Stimulated activated naive CD8-positive, alpha-beta T cell treated with anti-CD3 and anti-CD28 coated beads, Interleukin-15, Interleukin-2, amounts not matched to agents 100 ng/mL and 50 ng/mL, for 24 hours (primary cell): ENCODE results near the gene RNF217.
"Not testable (repeated sequence)": the region's sequence is repeated elsewhere in the genome, so short reads cannot be mapped to it uniquely, and the experiment has no call there.

Experiments
- H3K27ac Mint-ChIP-seq: one replicate; pipeline ENCODE4 v1.8.0; 2021; ENCODE audit warnings: mild to moderate bottlenecking, mixed read lengths
- H3K27me3 Mint-ChIP-seq: one replicate; pipeline ENCODE4 v1.8.0; 2021; ENCODE audit warnings: mixed read lengths
- H3K36me3 Mint-ChIP-seq: one replicate; pipeline ENCODE4 v1.8.0; 2021; ENCODE audit warnings: low read depth, mixed read lengths
- H3K4me1 Mint-ChIP-seq: one replicate; pipeline ENCODE4 v1.8.0; 2021; ENCODE audit warnings: low read depth, mixed read lengths
- H3K4me3 Mint-ChIP-seq: one replicate; pipeline ENCODE4 v1.8.0; 2021; ENCODE audit warnings: mild to moderate bottlenecking, mixed read lengths
- H3K9me3 Mint-ChIP-seq: one replicate; pipeline ENCODE4 v1.8.0; 2021; ENCODE audit warnings: mixed read lengths

Gene RNF217

DNA sequence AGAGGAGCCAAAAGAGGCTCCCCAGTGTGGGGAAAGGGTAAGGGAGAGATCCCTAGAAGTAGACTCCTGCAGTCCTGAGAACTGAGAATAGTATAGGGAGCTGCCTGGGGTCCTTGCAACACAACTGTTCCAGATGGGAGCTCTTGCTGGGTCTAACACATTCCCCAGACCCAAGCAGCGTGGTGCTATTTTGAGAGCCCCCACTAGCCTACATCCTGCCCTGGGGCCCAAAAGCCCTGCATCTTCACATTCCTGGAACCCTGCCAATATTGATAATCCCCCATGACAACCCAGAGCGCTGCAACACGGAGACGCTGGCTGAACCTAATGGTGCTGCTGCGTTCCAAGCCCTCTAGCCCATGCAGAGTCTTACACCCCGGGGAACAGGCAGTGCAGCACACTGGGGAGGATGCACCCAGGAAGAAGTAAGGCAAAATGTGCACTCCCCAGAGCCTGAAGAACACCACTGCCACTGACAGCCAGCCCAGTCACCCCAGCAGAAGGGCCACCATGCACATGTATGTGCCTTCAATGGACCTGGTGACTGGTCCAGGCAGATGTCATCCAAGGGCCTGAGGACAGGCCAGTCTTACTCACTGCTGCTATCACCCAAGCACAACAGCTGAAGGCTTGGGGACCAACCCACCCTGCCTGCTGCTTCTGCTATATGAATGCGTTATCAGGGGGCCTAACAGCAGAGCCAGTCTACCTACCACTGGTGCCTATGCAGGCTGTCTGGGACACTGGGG is 7.0 kb upstream of the RNF217 start:
- H3K9me3 Mint-ChIP-seq = no peaks in the 10 kb centered on the region
- H3K27me3 Mint-ChIP-seq = peaks cover 14% of the 10 kb centered on the region
- no peak overlapping the region for H3K4me3 Mint-ChIP-seq
- no peaks in the 10 kb centered on the region for H3K36me3 Mint-ChIP-seq
- no peak overlapping the region for H3K27ac Mint-ChIP-seq
- H3K4me1 Mint-ChIP-seq = no peaks in the 10 kb centered on the region

- Mint-ChIP-seq H3K4me1 (no peaks in the 10 kb centered on the region), H3K27me3 (peaks cover 22% of the 10 kb centered on the region), H3K4me3 (no peak overlapping the region), H3K9me3 (no peaks in the 10 kb centered on the region), H3K36me3 (no peaks in the 10 kb centered on the region), H3K27ac (no peak overlapping the region)
Measured at GRCh38 chr6:124956018-124956417, 6.2 kb upstream of the RNF217 start.

- Mint-ChIP-seq H3K36me3 (no peaks in the 10 kb centered on the region), H3K9me3 (no peaks in the 10 kb centered on the region), H3K4me3 (no peak overlapping the region), H3K4me1 (peaks cover 9% of the 10 kb centered on the region), H3K27ac (no peak overlapping the region), H3K27me3 (peaks cover 31% of the 10 kb centered on the region)
Measured at GRCh38 chr6:124958149-124958548, 4.1 kb upstream of the RNF217 start.

DNA sequence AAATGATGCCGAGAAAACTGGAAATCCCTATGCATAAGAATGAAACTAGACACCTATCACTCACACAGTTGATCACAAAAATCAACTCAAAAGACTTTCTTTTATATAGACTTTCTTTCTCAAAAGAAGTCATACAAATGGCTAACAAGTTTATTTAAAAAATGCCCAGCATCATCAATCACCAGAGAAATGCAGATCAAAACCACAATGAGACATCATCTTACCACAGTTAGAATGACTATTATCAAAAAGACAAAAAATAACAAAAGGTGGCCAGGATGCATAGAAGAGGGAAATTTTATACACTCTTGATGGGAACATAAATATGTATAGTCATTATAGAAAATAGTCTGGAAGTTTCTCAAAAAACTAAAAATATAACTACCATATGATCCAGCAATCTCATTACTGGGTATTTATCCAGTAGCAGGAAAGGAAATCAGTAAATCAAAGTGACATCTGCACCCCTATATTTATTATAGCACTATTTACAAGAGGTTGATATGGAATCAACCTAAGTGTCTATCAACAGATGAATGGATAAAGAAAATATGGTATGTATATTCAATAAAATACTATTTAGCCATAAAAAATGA is 3.4 kb upstream of the RNF217 start:
- no peak overlapping the region for H3K27ac Mint-ChIP-seq

GRCh38 chr6:124960757-124961463 is 1.3 kb upstream of the RNF217 start:
- H3K9me3 Mint-ChIP-seq = no peaks in the 10 kb centered on the region
- no peak overlapping the region for H3K27ac Mint-ChIP-seq
- peak overlapping the region; percentile 65 for H3K4me3 Mint-ChIP-seq
- peaks cover 50% of the 10 kb centered on the region for H3K27me3 Mint-ChIP-seq
- H3K4me1 Mint-ChIP-seq = peaks cover 13% of the 10 kb centered on the region
- H3K36me3 Mint-ChIP-seq = no peaks in the 10 kb centered on the region

More for the DNA sequence above, 3.4 kb upstream of the RNF217 start:
- peaks cover 13% of the 10 kb centered on the region for H3K4me1 Mint-ChIP-seq
- no peak overlapping the region for H3K4me3 Mint-ChIP-seq
- peaks cover 38% of the 10 kb centered on the region for H3K27me3 Mint-ChIP-seq
- no peaks in the 10 kb centered on the region for H3K36me3 Mint-ChIP-seq
- no peaks in the 10 kb centered on the region for H3K9me3 Mint-ChIP-seq

DNA sequence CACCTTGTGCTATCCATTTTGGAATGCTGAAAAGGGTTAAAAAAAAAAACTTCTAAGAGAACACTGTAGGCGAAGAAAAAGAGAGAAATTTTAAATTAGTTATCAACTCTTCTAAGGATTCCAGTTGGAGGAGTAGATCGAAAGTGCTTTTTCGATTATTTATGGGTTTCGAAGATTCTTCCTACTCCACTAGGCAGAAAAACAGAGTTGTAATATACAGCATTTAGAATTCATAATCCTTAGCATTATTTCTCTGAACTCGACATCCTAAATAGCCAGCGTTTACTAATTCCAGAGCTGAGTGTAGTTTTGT is 817 bp upstream of the RNF217 start:
- Mint-ChIP-seq H3K27me3 (peaks cover 50% of the 10 kb centered on the region), H3K9me3 (no peaks in the 10 kb centered on the region), H3K4me3 (peak overlapping the region; percentile 65), H3K4me1 (peaks cover 13% of the 10 kb centered on the region), H3K27ac (no peak overlapping the region), H3K36me3 (no peaks in the 10 kb centered on the region)

- Mint-ChIP-seq H3K9me3 (no peaks in the 10 kb centered on the region), H3K27me3 (peaks cover 43% of the 10 kb centered on the region), H3K4me1 (peaks cover 13% of the 10 kb centered on the region), H3K36me3 (no peaks in the 10 kb centered on the region), H3K4me3 (peak overlapping the region; percentile 60), H3K27ac (peak overlapping the region; percentile 16)
Measured at GRCh38 chr6:124962639-124963415, 590 bp downstream of the RNF217 start.

- Mint-ChIP-seq H3K27me3 (peaks cover 43% of the 10 kb centered on the region), H3K27ac (peak overlapping the region; percentile 16), H3K4me1 (peaks cover 13% of the 10 kb centered on the region), H3K36me3 (no peaks in the 10 kb centered on the region), H3K4me3 (peak overlapping the region; percentile 60), H3K9me3 (no peaks in the 10 kb centered on the region)
Measured at GRCh38 chr6:124963416-124963785, 1.2 kb downstream of the RNF217 start.

DNA sequence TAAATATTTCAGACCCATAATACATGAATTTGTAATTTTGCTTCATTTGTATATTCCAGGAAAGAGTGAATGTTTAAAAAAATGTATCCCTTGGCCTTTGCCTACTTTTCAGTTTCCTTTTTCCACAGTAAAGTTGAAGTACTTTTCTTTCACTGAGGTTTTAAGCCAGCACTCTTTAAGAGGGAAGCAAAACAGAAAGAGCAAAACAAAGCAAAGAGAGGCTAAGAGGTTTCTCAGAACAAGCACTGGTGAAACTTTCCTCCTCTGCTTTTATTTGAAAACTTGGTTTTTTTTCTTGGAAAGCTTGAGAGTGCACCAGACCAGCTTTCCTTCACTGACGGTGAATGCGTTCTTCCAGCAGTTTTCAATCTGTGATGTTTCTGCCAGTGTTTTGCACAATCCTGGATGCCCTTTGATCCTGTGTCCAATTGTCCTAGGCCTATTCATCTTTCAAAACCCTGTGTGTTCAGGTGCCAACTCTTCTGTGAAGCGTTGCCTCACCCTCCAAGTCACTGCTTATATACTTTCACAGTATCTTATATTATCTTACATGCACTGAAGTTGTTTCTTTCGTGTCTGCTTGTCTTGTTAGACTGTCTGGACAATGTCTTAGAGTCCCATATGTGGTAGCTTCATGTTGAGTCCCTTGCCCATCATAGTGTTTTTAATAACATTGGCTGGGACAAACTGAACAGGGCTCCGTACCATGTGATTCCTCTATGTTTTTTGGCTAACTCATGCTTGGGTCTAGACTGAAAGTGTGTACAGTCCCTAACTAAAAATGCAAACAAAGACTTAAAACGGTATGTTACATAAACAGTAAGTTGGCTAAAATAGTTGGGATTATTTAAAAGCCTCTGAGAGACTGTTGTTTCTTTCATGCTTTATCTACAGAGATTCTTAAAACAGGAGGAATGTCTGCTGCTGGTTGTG is 1.9 kb downstream of the RNF217 start:
- Mint-ChIP-seq H3K4me1 (peaks cover 13% of the 10 kb centered on the region), H3K27ac (no peak overlapping the region), H3K36me3 (no peaks in the 10 kb centered on the region), H3K9me3 (no peaks in the 10 kb centered on the region), H3K27me3 (peaks cover 43% of the 10 kb centered on the region), H3K4me3 (no peak overlapping the region)

GRCh38 chr6:124964764-124965105 is 2.5 kb downstream of the RNF217 start:
- H3K4me3 Mint-ChIP-seq = no peak overlapping the region
- no peak overlapping the region for H3K27ac Mint-ChIP-seq
- H3K27me3 Mint-ChIP-seq = peaks cover 41% of the 10 kb centered on the region
- H3K9me3 Mint-ChIP-seq = no peaks in the 10 kb centered on the region
- peaks cover 13% of the 10 kb centered on the region for H3K4me1 Mint-ChIP-seq
- no peaks in the 10 kb centered on the region for H3K36me3 Mint-ChIP-seq

GRCh38 chr6:124965424-124965850 is 3.2 kb downstream of the RNF217 start:
- H3K27ac Mint-ChIP-seq, H3K4me3 Mint-ChIP-seq, H3K9me3 Mint-ChIP-seq, H3K36me3 Mint-ChIP-seq: not testable (repeated sequence)
- H3K27me3 Mint-ChIP-seq = peaks cover 34% of the 10 kb centered on the region
- H3K4me1 Mint-ChIP-seq = peaks cover 13% of the 10 kb centered on the region

DNA sequence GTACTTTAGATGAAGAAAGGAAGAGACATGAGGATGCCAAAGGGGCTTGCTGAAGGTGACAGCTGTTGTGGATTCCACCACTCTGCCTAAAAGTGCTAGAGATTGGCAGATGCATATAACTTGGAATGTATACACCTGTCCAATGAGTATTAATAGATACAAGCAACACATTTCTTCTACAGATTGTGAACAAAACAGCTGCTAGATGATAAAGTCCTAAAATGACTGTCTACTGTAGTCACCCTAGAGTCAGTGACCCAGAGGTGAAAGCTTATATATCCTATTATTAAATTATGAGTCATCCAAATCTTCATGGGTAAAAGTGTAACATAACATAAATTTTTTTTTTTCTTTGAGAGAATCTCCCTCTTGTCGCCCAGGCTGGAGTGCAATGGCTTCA is 5.2 kb downstream of the RNF217 start:
- Mint-ChIP-seq H3K4me3 (no peak overlapping the region), H3K36me3 (no peaks in the 10 kb centered on the region), H3K4me1 (peaks cover 6% of the 10 kb centered on the region), H3K27me3 (peaks cover 21% of the 10 kb centered on the region), H3K9me3 (peaks cover 3% of the 10 kb centered on the region), H3K27ac (no peak overlapping the region)

DNA sequence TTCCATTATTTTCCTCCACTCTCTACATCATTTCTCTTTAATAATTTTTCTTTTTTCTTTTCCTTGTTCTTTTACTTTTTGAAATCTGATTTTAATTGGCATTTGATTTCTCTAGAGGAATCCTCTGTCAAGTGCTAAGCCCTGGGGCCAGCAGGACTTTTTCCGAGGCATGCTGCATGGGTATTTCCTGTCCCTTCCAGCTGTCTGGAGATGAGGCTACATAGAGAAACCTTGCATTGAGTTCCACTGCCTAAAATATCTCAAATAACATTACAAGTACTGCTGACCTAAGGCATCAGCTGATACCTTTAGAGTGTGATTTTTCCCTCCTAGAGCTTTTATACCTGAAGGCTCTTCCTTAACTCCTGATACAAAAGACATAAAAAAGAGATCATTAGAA is 6.2 kb downstream of the RNF217 start:
- Mint-ChIP-seq H3K27ac (no peak overlapping the region), H3K4me3 (no peak overlapping the region)

GRCh38 chr6:124970243-124970642 is 8.0 kb downstream of the RNF217 start:
- Mint-ChIP-seq H3K27me3 (no peaks in the 10 kb centered on the region), H3K9me3 (peaks cover 3% of the 10 kb centered on the region), H3K36me3 (no peaks in the 10 kb centered on the region), H3K4me3 (no peak overlapping the region), H3K27ac (no peak overlapping the region), H3K4me1 (no peaks in the 10 kb centered on the region)

More for the DNA sequence above, 6.2 kb downstream of the RNF217 start:
- Mint-ChIP-seq H3K27me3 (peaks cover 17% of the 10 kb centered on the region), H3K4me1 (peaks cover 2% of the 10 kb centered on the region), H3K9me3 (peaks cover 3% of the 10 kb centered on the region), H3K36me3 (no peaks in the 10 kb centered on the region)
